Kidney (tissue), 14 donors: Measurements from ENCODE around the gene TRIM9. TPM values are rescaled to one million over a fixed set of nuclear protein-coding genes. Genes with fewer than 3 reads are reported as not detected.

Experiments
- DNase-seq, 5 donors: peaks; one replicate each; pipeline ENCODE4 v3.0.0-alpha.2; 2013 to 2020
- FAIRE-seq: peaks from 2 replicates; lab custom pipeline; 2012; peaks lifted over from hg19 to GRCh38; lab: Jason Lieb, UNC
- H3K27ac ChIP-seq, 2 donors: one replicate each; pipeline ENCODE4 v1.7.0; 2013; ENCODE audit warnings: low read depth in 2 of 2, low read length in 2 of 2, inconsistent platforms in 1 of 2
- H3K27me3 ChIP-seq: one replicate; pipeline ENCODE4 v1.7.1; 2013; ENCODE audit warnings: low read length, inconsistent platforms; ENCODE audit not compliant: control insufficient read depth, insufficient read depth
- H3K36me3 ChIP-seq, 3 donors: one replicate each; pipeline versions ENCODE4 v1.7.0 to v1.7.1; 2013; ENCODE audit warnings: low read length in 3 of 3, control low read depth in 1 of 3, inconsistent platforms in 1 of 3; ENCODE audit not compliant: insufficient read depth in 3 of 3, control insufficient read depth in 2 of 3
- H3K4me1 ChIP-seq, 3 donors: one replicate each; pipeline versions ENCODE4 v1.7.0 to v1.7.1; 2013; ENCODE audit warnings: low read length in 3 of 3, inconsistent platforms in 1 of 3, low read depth in 1 of 3; ENCODE audit not compliant: control insufficient read depth in 2 of 3, insufficient read depth in 2 of 3
- H3K4me3 ChIP-seq, 3 donors: one replicate each; pipeline versions ENCODE4 v1.7.0 to v1.8.1; 2013; ENCODE audit warnings: low read length in 3 of 3, control low read depth in 1 of 3, inconsistent platforms in 1 of 3
- H3K9ac ChIP-seq, 3 donors: one replicate each; pipeline versions ENCODE4 v1.7.0 to v1.7.1; 2013; ENCODE audit warnings: low read length in 3 of 3, control low read depth in 1 of 3, inconsistent platforms in 1 of 3
- H3K9me3 ChIP-seq, 3 donors: one replicate each; pipeline versions ENCODE4 v1.7.0 to v1.7.1; 2013; ENCODE audit warnings: low read length in 3 of 3, control low read depth in 1 of 3, inconsistent platforms in 1 of 3; ENCODE audit not compliant: control insufficient read depth in 2 of 3, insufficient read depth in 1 of 3
- intact Hi-C: fragments of 100-400 bp; cut with DNase I; formaldehyde crosslinking; loops from one replicate; pipeline ENCODE4 v1.11.1; 2022
- polyA plus RNA-seq: library from polyadenylated mRNA; stranded (reverse); fragments of 350-450 nt; fragmentation: Illumina TruSeq; extraction: RNeasy Lipid Tissue Mini Kit (QIAGEN cat#74804); gene quantifications from one replicate; pipeline ENCODE4 v1.2.3, GENCODE V29; 2014; ENCODE audit warnings: low read depth, low replicate concordance; ENCODE audit not compliant: insufficient read depth
- total RNA-seq: library from RNA; stranded (reverse); fragmentation: NEBNext Ultra II Directional; extraction: Animal tissue kit (Norgen Biotek cat#: 25700); gene quantifications from one replicate; pipeline ENCODE4 v1.2.1, GENCODE V29; 2021
- TF ChIP-seq, protein P1 (sequence below): IDR thresholded peaks from 3 replicates; pipeline ENCODE4 v1.5.1; 2012; ENCODE audit warnings: mild to moderate bottlenecking, moderate library complexity, borderline replicate concordance; ENCODE audit not compliant: insufficient read depth; ENCODE audit errors: extremely low read depth
- donor health status: control.
- donor health status: control.
- donor health status: control.
- donor health status: control.
- donor health status: control.
- donor health status: DM: yes; HTN: yes; CAD: no.
- donor health status: Normal renal cell carcinoma (clear cell type).

TRIM9 gene
- total and polyA plus RNA-seq, 2 donors from 2014 or later: 0.67 to 2.0 TPM

DNA sequence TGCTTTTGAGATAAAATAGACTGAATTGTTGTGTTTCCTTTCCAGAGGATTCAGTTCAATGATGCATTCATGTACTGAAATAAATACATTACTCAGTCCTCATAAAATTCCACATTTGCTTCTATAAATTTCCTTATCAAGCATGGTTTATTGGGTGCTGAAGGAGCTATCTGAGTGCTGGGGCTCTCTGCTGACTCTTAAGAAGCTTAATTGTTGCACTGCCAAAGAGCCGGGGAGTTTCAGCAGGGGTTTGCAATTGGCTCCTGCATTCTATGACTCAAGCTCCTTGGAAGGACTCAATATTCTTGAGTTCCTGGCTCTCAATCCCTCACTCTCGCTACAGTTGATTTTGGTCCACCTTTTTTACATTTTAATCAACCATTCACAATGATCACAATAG is 80.8 kb downstream of the TRIM9 start:
- FAIRE-seq: no peak
- no peaks in the 10 kb centered on the region for H3K4me1 ChIP-seq
- peak in 1 of 5 donors; percentile 64 for DNase-seq
- no peaks in the 10 kb centered on the region for H3K36me3 ChIP-seq
- TF ChIP-seq, protein P1, sequence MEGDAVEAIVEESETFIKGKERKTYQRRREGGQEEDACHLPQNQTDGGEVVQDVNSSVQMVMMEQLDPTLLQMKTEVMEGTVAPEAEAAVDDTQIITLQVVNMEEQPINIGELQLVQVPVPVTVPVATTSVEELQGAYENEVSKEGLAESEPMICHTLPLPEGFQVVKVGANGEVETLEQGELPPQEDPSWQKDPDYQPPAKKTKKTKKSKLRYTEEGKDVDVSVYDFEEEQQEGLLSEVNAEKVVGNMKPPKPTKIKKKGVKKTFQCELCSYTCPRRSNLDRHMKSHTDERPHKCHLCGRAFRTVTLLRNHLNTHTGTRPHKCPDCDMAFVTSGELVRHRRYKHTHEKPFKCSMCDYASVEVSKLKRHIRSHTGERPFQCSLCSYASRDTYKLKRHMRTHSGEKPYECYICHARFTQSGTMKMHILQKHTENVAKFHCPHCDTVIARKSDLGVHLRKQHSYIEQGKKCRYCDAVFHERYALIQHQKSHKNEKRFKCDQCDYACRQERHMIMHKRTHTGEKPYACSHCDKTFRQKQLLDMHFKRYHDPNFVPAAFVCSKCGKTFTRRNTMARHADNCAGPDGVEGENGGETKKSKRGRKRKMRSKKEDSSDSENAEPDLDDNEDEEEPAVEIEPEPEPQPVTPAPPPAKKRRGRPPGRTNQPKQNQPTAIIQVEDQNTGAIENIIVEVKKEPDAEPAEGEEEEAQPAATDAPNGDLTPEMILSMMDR: no peak
- intact Hi-C loops: no loop called here
- no peak overlapping the region for H3K9ac ChIP-seq
- no peaks in the 10 kb centered on the region for H3K9me3 ChIP-seq
- no peak overlapping the region for H3K4me3 ChIP-seq
- no peaks in the 10 kb centered on the region for H3K27me3 ChIP-seq
- H3K27ac ChIP-seq: no peak overlapping the region

DNA sequence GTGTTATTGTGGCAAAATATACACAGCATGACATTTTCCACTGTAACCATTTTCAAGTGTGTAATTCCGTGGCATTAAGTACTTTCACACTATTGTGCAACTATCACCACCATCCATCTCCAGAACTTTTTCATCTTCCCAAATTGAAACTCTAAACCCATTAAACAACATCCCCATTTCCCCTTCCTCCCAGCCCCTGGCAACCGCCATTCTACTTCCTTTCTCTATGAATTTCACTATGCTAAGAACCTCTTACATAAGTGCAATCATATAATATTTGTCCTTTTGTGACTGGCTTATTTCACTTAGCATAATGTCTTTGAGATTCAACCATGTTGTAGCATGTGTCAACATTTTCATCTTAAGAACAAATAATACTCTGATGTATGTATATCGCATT is 82.8 kb downstream of the TRIM9 start:
- FAIRE-seq (no peak), DNase-seq (no peak)
- Histone ChIP-seq H3K27ac (no peak overlapping the region), H3K27me3 (no peaks in the 10 kb centered on the region), H3K4me1 (no peaks in the 10 kb centered on the region), H3K9me3 (no peaks in the 10 kb centered on the region), H3K36me3 (no peaks in the 10 kb centered on the region), H3K4me3 (no peak overlapping the region), H3K9ac (no peak overlapping the region)
- intact Hi-C loops: no loop called here
- TF ChIP-seq, protein P1: no peak

DNA sequence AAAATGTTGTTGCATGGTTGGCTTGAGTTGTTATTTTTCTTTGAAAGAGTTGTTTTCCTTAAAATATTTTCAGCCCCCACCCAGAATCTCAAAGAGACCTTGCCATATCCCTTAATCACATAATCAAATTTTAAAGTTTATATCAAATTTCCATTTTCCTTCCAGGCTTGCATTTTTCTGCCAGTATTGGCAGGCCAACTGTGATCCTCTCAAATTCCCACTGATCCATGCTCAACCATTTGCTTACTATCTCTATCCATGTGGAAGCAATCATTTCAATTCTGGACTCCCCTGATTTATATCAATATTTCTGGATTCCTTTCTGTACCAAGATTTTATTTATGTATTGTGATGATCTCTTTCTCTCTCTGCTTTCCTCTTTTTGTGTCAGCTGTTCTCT is 86.5 kb downstream of the TRIM9 start:
- H3K4me3 ChIP-seq: no peak overlapping the region
- H3K27ac ChIP-seq: no peak overlapping the region
- H3K36me3 ChIP-seq: no peaks in the 10 kb centered on the region
- FAIRE-seq: no peak
- intact Hi-C loops: no loop called here
- TF ChIP-seq, protein P1: no peak
- DNase-seq: no peak
- H3K4me1 ChIP-seq: peaks cover 0 to 3% (median 3%) of the 10 kb centered on the region in 3 donors
- H3K9me3 ChIP-seq: no peaks in the 10 kb centered on the region
- H3K9ac ChIP-seq: no peak overlapping the region
- no peaks in the 10 kb centered on the region for H3K27me3 ChIP-seq

DNA sequence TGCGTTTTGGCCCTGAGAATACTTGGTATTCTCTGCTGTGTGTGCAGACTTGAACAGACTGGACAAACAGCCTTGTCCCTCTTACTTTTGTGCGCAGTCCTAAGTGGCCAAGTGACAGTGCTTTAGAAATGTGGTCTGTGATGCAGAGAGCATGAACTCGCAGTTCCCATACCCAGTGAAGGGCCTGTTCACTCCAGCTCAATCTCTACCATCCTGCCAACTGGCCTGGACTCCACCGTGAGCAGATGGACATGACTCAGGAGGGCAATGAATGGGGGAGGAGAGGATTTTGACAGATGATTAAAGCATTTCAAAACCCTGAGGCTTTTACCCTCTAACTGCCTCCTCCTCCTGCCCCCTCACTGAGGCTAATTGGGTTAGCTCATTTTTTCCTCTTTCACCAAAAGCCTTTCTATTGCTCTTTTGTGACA is 88.1 kb downstream of the TRIM9 start:
- no peaks in the 10 kb centered on the region for H3K27me3 ChIP-seq
- intact Hi-C loops: no loop called here
- peak in 1 of 5 donors; percentile 16 for DNase-seq
- peaks cover 0 to 3% (median 3%) of the 10 kb centered on the region in 3 donors for H3K4me1 ChIP-seq
- no peaks in the 10 kb centered on the region for H3K9me3 ChIP-seq
- H3K27ac ChIP-seq: peak overlapping the region in 1 of 2 donors; percentile 7
- TF ChIP-seq, protein P1: no peak
- H3K4me3 ChIP-seq: no peak overlapping the region
- no peak for FAIRE-seq
- H3K9ac ChIP-seq: no peak overlapping the region
- H3K36me3 ChIP-seq: no peaks in the 10 kb centered on the region
